GM18511 (cell line): ENCODE data around the gene CPT1C.

ENCODE experiments used
- ATAC-seq: cut with Tn5 transposase; IDR thresholded peaks from one replicate; pipeline ENCODE4 v1.9.1; 2021; ENCODE audit warnings: mild to moderate bottlenecking, moderate library complexity; ENCODE audit not compliant: unreplicated experiment

Gene CPT1C

DNA sequence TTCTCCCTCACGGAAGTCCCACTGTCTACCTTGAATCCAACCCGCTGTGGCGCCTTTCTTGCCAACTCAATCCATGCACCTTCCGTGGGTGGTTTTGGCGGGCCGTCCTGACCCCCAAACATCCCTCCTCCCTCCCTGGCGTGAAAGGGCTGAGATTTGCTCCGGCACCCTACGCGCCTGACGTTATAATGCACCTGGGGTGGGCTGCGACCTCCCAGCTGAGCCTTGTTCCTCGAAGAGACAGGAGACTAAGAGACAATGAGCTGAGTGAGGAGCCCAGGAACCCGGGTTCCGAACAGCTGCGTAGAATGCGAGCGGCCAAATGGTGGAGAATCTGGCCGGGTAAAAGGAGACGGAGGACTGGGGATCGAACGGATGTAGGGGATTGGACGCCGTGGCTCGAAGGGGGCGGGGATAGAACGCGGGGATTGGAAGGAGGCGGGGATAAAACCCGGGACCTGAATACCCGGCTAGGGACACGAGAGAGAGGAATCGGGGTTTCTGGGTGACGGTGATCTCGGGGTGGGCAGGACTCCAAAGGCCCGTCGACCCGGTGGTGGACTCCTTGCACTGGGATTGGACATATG lies at the start of gene CPT1C:
Gene CPT1C, plus strand, starts transcription at position 461 of the 587 bp plus-strand sequence. CDS start 1,137 bp downstream, outside the sequence.
- no peak for ATAC-seq

GRCh38 chr19:49641688-49642491 lies 49.0 kb upstream of the CPT1C start, which contains the start of gene SCAF1:
SCAF1 (plus strand) TSS chr19:49642209; CDS start chr19:49645027, 2,818 bp downstream.
- peak; percentile 56 for ATAC-seq

DNA sequence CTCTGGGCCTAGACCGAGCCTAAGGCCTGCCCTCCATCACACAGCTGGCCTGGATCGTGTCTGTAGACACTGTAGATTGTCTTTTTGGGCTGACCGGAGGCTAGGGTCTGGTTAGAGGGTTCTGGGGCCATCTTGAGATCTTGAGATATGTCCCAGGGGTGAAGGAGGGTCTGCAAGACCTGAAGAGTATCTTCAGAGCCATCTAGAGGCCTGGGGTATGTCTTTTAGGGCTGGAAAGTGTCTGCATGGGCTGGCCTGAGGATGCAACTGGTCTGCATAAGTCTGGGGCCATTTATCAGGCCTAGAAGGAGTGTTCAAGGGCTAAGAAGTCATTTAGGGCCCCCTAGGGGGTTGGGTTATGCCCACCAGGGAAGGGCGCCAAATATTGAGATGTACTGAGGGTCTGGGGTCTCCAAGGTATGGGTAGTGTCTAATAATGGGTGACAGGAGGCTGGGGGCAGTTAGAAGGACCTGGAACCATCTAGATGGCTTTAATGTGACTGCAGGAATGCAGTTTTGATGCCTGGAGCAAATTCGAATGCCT lies 48.4 kb upstream of the CPT1C start:
- ATAC-seq = no peak

DNA sequence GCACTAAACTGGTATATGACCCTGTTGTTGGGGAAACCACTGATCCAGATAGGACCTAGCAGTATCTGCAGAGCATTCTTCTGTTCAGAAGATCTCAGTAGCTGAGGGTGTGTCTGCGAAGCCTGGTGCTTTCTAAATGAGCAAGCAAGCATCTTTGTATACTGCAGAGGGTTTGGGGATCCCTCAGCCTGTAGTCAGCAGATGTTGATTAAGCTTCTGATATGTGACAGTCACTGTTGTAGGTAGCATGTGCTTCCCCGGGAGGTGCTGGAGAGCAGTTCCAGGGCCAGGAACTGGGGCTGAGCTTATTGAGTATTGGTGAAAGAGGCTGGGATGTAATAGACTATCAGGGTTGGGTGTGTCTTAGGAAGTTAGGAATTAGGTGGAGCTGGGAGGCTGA lies 47.5 kb upstream of the CPT1C start:
- ATAC-seq = no peak

DNA sequence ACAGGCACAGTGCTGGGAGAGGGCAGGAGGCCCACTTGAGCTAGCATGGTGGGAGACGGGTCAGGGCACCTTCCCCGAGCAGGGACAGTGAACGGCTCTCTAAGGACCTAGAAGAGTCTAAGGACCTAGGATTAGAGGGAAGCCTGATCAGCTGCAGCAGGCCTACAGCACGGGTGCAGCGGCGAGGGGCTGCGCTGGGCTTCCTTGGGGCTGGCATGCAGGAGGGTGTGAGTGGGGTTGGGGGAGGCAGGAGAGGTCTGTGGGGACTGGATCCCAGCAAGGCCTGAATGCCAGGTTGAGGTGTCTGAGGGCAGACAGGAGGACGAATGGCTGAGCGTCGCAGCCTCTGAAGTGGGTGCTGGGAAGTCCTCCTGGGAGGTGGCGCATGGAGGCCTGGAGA lies 45.3 kb upstream of the CPT1C start:
- no peak for ATAC-seq

DNA sequence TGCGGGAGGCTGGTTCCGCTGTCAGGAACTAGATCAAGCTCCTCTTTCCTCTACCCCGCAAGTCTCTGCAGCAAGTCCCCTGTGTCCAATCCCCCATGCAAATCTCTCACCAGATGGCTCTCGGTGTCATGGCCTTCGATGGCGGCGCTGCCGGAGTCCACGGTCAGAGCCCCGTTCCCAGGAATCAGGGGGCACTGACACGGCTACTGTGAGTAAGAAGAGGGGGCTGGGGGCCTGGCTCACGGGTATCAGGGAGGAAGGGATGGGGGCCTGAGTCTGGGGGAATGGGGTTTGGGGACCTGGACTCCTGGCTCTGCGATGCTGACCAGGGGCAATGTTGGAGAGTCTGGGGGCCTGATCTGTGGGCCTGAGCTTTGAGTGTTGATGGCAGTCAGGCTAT lies 44.9 kb upstream of the CPT1C start:
- ATAC-seq = no peak

- ATAC-seq = no peak
These were observed 44.3 kb upstream of the CPT1C start for GRCh38 chr19:49646586-49646985.

DNA sequence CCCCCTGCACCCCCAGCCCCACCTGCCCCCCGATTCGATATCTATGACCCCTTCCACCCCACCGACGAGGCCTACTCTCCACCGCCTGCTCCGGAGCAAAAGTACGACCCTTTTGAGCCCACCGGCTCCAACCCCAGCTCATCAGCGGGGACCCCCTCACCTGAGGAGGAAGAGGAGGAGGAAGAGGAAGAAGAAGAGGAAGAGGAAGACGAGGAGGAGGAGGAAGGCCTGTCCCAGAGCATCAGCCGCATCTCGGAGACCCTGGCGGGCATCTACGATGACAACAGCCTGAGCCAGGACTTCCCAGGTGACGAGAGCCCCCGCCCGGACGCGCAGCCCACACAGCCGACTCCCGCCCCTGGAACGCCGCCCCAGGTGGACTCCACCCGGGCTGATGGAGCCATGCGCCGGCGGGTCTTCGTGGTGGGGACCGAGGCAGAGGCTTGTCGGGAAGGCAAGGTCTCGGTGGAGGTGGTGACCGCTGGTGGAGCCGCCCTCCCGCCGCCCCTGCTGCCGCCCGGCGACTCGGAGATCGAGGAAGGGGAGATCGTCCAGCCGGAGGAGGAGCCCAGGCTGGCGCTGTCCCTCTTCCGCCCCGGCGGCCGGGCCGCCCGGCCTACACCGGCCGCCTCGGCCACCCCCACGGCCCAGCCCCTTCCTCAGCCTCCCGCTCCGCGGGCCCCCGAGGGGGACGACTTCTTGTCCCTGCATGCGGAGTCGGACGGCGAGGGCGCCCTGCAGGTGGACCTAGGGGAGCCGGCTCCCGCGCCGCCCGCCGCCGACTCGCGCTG lies 39.7 kb upstream of the CPT1C start:
- no peak for ATAC-seq

DNA sequence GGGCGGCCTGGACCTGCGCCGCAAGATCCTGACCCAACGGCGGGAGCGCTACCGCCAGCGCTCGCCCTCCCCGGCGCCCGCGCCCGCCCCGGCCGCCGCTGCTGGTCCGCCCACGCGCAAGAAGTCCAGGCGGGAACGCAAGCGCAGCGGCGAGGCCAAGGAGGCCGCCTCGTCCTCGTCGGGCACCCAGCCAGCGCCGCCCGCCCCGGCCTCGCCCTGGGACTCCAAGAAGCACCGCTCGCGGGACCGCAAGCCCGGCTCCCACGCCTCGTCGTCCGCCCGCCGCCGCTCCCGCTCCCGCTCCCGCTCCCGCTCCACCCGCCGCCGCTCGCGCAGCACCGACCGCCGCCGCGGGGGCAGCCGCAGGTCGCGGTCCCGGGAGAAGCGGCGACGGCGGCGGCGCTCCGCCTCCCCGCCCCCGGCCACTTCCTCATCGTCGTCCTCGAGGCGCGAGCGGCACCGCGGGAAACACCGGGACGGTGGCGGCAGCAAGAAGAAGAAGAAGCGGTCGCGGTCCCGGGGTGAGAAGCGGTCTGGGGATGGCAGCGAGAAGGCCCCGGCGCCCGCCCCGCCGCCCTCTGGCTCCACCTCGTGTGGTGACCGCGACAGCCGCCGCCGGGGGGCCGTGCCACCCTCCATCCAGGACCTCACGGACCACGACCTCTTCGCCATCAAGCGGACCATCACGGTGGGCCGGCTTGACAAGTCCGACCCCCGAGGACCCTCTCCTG lies 38.9 kb upstream of the CPT1C start:
- no peak for ATAC-seq

DNA sequence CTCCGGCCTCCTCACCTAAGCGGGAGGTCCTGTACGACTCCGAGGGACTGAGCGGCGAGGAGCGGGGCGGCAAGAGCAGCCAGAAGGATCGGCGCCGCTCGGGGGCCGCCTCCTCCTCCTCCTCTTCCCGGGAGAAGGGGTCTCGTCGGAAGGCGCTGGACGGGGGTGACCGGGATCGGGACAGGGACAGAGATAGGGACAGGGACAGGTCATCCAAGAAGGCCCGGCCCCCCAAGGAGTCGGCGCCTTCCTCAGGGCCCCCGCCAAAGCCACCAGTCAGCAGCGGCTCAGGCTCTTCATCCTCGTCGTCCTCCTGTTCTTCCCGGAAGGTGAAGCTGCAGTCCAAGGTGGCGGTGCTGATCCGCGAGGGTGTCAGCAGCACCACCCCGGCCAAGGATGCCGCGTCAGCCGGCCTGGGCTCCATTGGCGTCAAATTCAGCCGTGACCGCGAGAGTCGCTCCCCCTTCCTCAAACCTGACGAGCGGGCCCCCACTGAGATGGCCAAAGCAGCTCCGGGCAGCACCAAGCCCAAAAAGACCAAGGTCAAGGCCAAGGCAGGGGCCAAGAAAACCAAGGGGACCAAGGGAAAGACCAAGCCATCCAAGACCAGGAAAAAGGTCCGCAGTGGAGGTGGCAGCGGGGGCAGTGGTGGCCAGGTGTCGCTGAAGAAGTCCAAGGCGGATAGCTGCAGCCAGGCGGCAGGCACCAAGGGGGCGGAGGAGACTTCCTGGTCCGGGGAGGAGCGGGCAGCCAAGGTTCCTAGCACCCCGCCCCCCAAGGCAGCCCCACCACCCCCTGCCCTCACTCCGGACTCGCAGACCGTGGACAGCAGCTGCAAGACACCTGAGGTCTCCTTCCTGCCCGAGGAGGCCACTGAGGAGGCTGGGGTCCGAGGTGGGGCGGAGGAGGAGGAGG lies 38.1 kb upstream of the CPT1C start:
- no peak for ATAC-seq

DNA sequence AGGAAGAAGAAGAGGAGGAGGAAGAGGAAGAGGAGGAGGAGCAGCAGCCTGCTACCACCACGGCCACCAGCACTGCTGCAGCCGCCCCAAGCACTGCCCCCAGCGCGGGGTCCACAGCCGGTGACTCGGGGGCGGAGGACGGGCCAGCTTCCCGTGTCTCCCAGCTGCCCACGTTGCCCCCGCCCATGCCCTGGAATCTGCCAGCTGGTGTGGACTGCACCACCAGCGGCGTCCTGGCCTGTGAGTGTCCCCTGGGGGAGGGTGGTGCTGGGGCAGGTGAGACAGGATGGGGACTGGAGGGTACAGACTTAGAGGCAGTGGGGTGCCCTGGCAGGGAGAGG lies 37.5 kb upstream of the CPT1C start:
- no peak for ATAC-seq

GRCh38 chr19:49654581-49654980 lies 36.3 kb upstream of the CPT1C start:
- ATAC-seq = no peak

- ATAC-seq = no peak
These were observed 35.1 kb upstream of the CPT1C start for GRCh38 chr19:49655570-49656455.

- ATAC-seq = no peak
These were observed 34.3 kb upstream of the CPT1C start for GRCh38 chr19:49656456-49657109.

GRCh38 chr19:49657493-49658138 lies 33.3 kb upstream of the CPT1C start:
- no peak for ATAC-seq

DNA sequence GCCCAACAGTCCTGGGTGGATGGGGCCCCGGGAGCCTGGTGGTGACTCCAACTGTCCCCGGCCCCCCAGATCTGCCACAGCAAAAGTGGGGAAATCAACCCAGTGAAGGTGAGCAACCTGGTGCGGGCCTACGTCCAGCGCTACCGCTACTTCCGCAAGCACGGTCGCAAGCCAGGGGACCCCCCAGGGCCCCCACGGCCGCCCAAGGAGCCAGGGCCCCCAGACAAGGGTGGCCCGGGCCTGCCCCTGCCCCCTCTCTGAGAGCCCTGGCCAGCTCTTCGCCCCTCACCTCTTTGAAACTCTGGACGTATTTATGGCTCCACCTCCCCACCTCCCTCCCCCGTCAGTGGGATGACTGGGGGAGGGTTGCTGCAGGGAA lies 32.8 kb upstream of the CPT1C start:
- no peak for ATAC-seq

- ATAC-seq = no peak
These were observed 32.1 kb upstream of the CPT1C start for GRCh38 chr19:49658566-49659442.
